Motor neuron (in vitro differentiated cells): ENCODE measurements around the gene BABAM2. TPM values are rescaled to one million over a fixed set of nuclear protein-coding genes. Genes with fewer than 3 reads are reported as not detected.

Experiments
- ATAC-seq, 8 experiments: fragments of 200-7000 bp; cut with Tn5 transposase; replicated peaks in 6 of 8; 2 replicates each; pipeline ENCODE4 v1.8.0; 2021; ENCODE audit warnings: mild to moderate bottlenecking in 8 of 8, moderate library complexity in 8 of 8
- H3K27ac ChIP-seq, 2 donors: fragments of 250-450 bp; sonication (Bioruptor Pico); 2 replicates each; pipeline ENCODE4 v1.9.0; 2021; ENCODE audit warnings: antibody characterized with exemption in 2 of 2, mild to moderate bottlenecking in 2 of 2, moderate library complexity in 1 of 2
- H3K4me1 ChIP-seq, 2 donors: fragments of 250-450 bp; sonication (Bioruptor Pico); replicated peaks in 1 of 2; 2 replicates each; pipeline ENCODE4 v1.6.1; 2021; ENCODE audit warnings: antibody characterized with exemption in 2 of 2, mild to moderate bottlenecking in 2 of 2, moderate library complexity in 1 of 2
- H3K4me3 ChIP-seq, 5 donors: fragments of 250-450 bp; sonication (Bioruptor Pico); 2 replicates each; pipeline ENCODE4 v1.9.0; 2021; ENCODE audit warnings: antibody characterized with exemption in 5 of 5, mild to moderate bottlenecking in 5 of 5, moderate library complexity in 4 of 5
- WGBS, 10 experiments: fragments of 450-650 bp; shearing (Covaris generic); methylation state at CpG; one replicate each; pipeline ENCODE4 v1.0.0; 2022; 5-methylcytosine and 5-hydroxymethylcytosine counted together
- in situ Hi-C, 9 experiments: fragments of 400-800 bp; cut with MboI; loops; one replicate each; pipeline ENCODE4 v1.15.0; 2021; ENCODE audit warnings: low sequenced_read_pairs in 9 of 9, low pct_unique_long_range_greater_than_20kb in 2 of 9; ENCODE audit not compliant: unreplicated experiment in 9 of 9
- total RNA-seq, 8 experiments: library from RNA; unstranded; fragments of 300-600 nt; gene quantifications; 2 replicates each; pipeline versions ENCODE4 v1.2.3 to v1.2.4, GENCODE V29; 2022

BABAM2 gene
- total RNA-seq, 8 experiments from 2014 or later = 16.4 to 110 (median 36.4) TPM

GRCh38 chr2:28320009-28320365 lies 429.5 kb downstream of the BABAM2 start:
- peaks cover 0 to 9% of the 10 kb centered on the region in 2 donors for H3K4me1 ChIP-seq
- WGBS, 10 experiments = 77 to 100% (median 100%) methylated on average over 1 to 4 of the region's 6 CpGs; no CpG with 5 or more reads in 4 of the 10 experiments
- no peak for ATAC-seq
- no peak overlapping the region for H3K27ac ChIP-seq
- H3K4me3 ChIP-seq = no peak overlapping the region
- in situ Hi-C loops = no loop called here

- in situ Hi-C loops = no loop called here
- Histone ChIP-seq H3K4me1 (peaks cover 0 to 9% of the 10 kb centered on the region in 2 donors), H3K27ac (no peak overlapping the region), H3K4me3 (no peak overlapping the region)
- ATAC-seq = no peak
- WGBS, 10 experiments = 40 to 100% (median 92%) methylated on average over 1 to 3 of the region's 7 CpGs; no CpG with 5 or more reads in 5 of the 10 experiments
Measured at GRCh38 chr2:28320371-28320770, 429.8 kb downstream of the BABAM2 start.

- no peak for ATAC-seq
- no peak overlapping the region for H3K27ac ChIP-seq
- WGBS, 10 experiments = 36 to 100% (median 67%) methylated on average over 1 to 4 of the region's 4 CpGs; no CpG with 5 or more reads in 3 of the 10 experiments
- peaks cover 0 to 9% of the 10 kb centered on the region in 2 donors for H3K4me1 ChIP-seq
- H3K4me3 ChIP-seq = no peak overlapping the region
- in situ Hi-C loops = no loop called here
Measured at GRCh38 chr2:28321426-28321825, 430.9 kb downstream of the BABAM2 start.

- in situ Hi-C loops = no loop called here
- Histone ChIP-seq H3K4me3 (no peak overlapping the region), H3K4me1 (peaks cover 0 to 9% of the 10 kb centered on the region in 2 donors), H3K27ac (no peak overlapping the region)
- no peak for ATAC-seq
- 100% methylated on average over 1 to 2 of the region's 5 CpGs; no CpG with 5 or more reads in 6 of the 10 experiments for WGBS, 10 experiments
Measured at GRCh38 chr2:28322051-28322450, 431.5 kb downstream of the BABAM2 start.

- 60 to 100% (median 80%) methylated on average over 1 to 8 of the region's 8 CpGs; no CpG with 5 or more reads in 6 of the 10 experiments for WGBS, 10 experiments
- ATAC-seq = no peak
- peaks cover 0 to 8% of the 10 kb centered on the region in 2 donors for H3K4me1 ChIP-seq
- no peak overlapping the region for H3K27ac ChIP-seq
- in situ Hi-C loops = no loop called here
- no peak overlapping the region for H3K4me3 ChIP-seq
Measured at GRCh38 chr2:28322456-28322855, 431.9 kb downstream of the BABAM2 start.

- peak in 4 of 8 experiments; percentile 20 to 65 (median 44) for ATAC-seq
- in situ Hi-C loops = no loop called here
- peaks cover 0 to 7% of the 10 kb centered on the region in 2 donors for H3K4me1 ChIP-seq
- peak overlapping the region in 1 of 2 donors; percentile 71 for H3K27ac ChIP-seq
- 81 to 100% (median 91%) methylated on average over 1 to 5 of the region's 6 CpGs; no CpG with 5 or more reads in 6 of the 10 experiments for WGBS, 10 experiments
- no peak overlapping the region for H3K4me3 ChIP-seq
Measured at GRCh38 chr2:28322981-28323396, 432.5 kb downstream of the BABAM2 start.

GRCh38 chr2:28325173-28325566 lies 434.6 kb downstream of the BABAM2 start:
- WGBS, 10 experiments = 48 to 100% (median 77%) methylated on average over 1 to 5 of the region's 5 CpGs; no CpG with 5 or more reads in 4 of the 10 experiments
- in situ Hi-C loops = no loop called here
- ATAC-seq = no peak

GRCh38 chr2:28325567-28326468 lies 435.3 kb downstream of the BABAM2 start:
- in situ Hi-C loops = no loop called here
- WGBS, 10 experiments = 72 to 100% (median 97%) methylated on average over 1 to 5 of the region's 10 CpGs; no CpG with 5 or more reads in 5 of the 10 experiments
- H3K27ac ChIP-seq = no peak overlapping the region

More at GRCh38 chr2:28325173-28325566, 434.6 kb downstream of the BABAM2 start:
- no peak overlapping the region for H3K4me3 ChIP-seq
- H3K27ac ChIP-seq = no peak overlapping the region
- peaks cover 0 to 7% of the 10 kb centered on the region in 2 donors for H3K4me1 ChIP-seq

GRCh38 chr2:28326469-28326805 lies 435.9 kb downstream of the BABAM2 start:
- no peak overlapping the region for H3K4me3 ChIP-seq
- in situ Hi-C loops = no loop called here
- H3K4me1 ChIP-seq = peaks cover 0 to 7% of the 10 kb centered on the region in 2 donors
- no peak for ATAC-seq
- no peak overlapping the region for H3K27ac ChIP-seq
- 93 to 100% (median 100%) methylated on average over 2 to 3 of the region's 4 CpGs; no CpG with 5 or more reads in 7 of the 10 experiments for WGBS, 10 experiments

More at GRCh38 chr2:28325567-28326468, 435.3 kb downstream of the BABAM2 start:
- Histone ChIP-seq H3K4me3 (no peak overlapping the region), H3K4me1 (peaks cover 0 to 7% of the 10 kb centered on the region in 2 donors)
- ATAC-seq = peak in 2 of 8 experiments; percentile 32 to 50

GRCh38 chr2:28326881-28327505 lies 436.5 kb downstream of the BABAM2 start:
- Histone ChIP-seq H3K27ac (no peak overlapping the region), H3K4me3 (no peak overlapping the region), H3K4me1 (peaks cover 0 to 7% of the 10 kb centered on the region in 2 donors)
- 0 to 100% (median 76%) methylated on average over 1 to 3 of the region's 6 CpGs; no CpG with 5 or more reads in 7 of the 10 experiments for WGBS, 10 experiments
- in situ Hi-C loops = no loop called here
- peak in 3 of 8 experiments; percentile 11 to 67 (median 14) for ATAC-seq

- 0 to 100% (median 94%) methylated on average over 1 to 7 of the region's 7 CpGs; no CpG with 5 or more reads in 1 of the 10 experiments for WGBS, 10 experiments
- in situ Hi-C loops = no loop called here
- peak in 1 of 8 experiments; percentile 34 for ATAC-seq
- no peak overlapping the region for H3K4me3 ChIP-seq
- H3K27ac ChIP-seq = no peak overlapping the region
- H3K4me1 ChIP-seq = peaks cover 0 to 7% of the 10 kb centered on the region in 2 donors
Measured at GRCh38 chr2:28327581-28327955, 437.0 kb downstream of the BABAM2 start.

GRCh38 chr2:28327956-28328922 lies 437.7 kb downstream of the BABAM2 start:
- ATAC-seq = peak in 3 of 8 experiments; percentile 53 to 86 (median 84)
- 12 to 94% (median 82%) methylated on average over 3 to 11 of the region's 14 CpGs; no CpG with 5 or more reads in 2 of the 10 experiments for WGBS, 10 experiments
- Histone ChIP-seq H3K4me1 (peaks cover 0 to 3% of the 10 kb centered on the region in 2 donors), H3K27ac (no peak overlapping the region), H3K4me3 (no peak overlapping the region)
- in situ Hi-C loops = no loop called here
